Dendritic cell treated with granulocyte-macrophage colony-stimulating factor and Interleukin-4, amounts not matched to agents 40 ng/mL and 50 ng/mL, for 4 days (primary cell): Measurements from ENCODE around the gene CSRNP3.

Experiments used
- H3K27ac Mint-ChIP-seq: one replicate; pipeline ENCODE4 v1.8.0; 2022; ENCODE audit warnings: mild to moderate bottlenecking, mixed read lengths
- H3K27me3 Mint-ChIP-seq: one replicate; pipeline ENCODE4 v1.8.0; 2022; ENCODE audit warnings: mild to moderate bottlenecking, mixed read lengths
- H3K36me3 Mint-ChIP-seq: one replicate; pipeline ENCODE4 v1.8.0; 2022; ENCODE audit warnings: low read depth, mixed read lengths
- H3K4me1 Mint-ChIP-seq: one replicate; pipeline ENCODE4 v1.8.0; 2022; ENCODE audit warnings: low read depth, mixed read lengths
- H3K4me3 Mint-ChIP-seq: one replicate; pipeline ENCODE4 v1.8.0; 2022; ENCODE audit warnings: mild to moderate bottlenecking, moderate library complexity, mixed read lengths
- H3K9me3 Mint-ChIP-seq: one replicate; pipeline ENCODE4 v1.8.0; 2022; ENCODE audit warnings: mixed read lengths
- intact Hi-C: fragments of 100-400 bp; cut with micrococcal nuclease; formaldehyde crosslinking; loops from one replicate; pipeline ENCODE4 v1.15.0; 2022

CSRNP3 gene

GRCh38 chr2:165601065-165601830 is 131.8 kb downstream of the CSRNP3 start:
- H3K4me1 Mint-ChIP-seq: no peaks in the 10 kb centered on the region
- no peaks in the 10 kb centered on the region for H3K9me3 Mint-ChIP-seq
- intact Hi-C loops: no loop called here
- H3K36me3 Mint-ChIP-seq: no peaks in the 10 kb centered on the region
- no peak overlapping the region for H3K4me3 Mint-ChIP-seq
- H3K27me3 Mint-ChIP-seq: no peaks in the 10 kb centered on the region
- H3K27ac Mint-ChIP-seq: no peak overlapping the region

GRCh38 chr2:165601928-165602521 is 132.5 kb downstream of the CSRNP3 start:
- Mint-ChIP-seq H3K27ac (no peak overlapping the region), H3K36me3 (no peaks in the 10 kb centered on the region), H3K4me3 (no peak overlapping the region), H3K4me1 (no peaks in the 10 kb centered on the region), H3K9me3 (no peaks in the 10 kb centered on the region), H3K27me3 (no peaks in the 10 kb centered on the region)
- intact Hi-C loops: no loop called here

GRCh38 chr2:165609672-165610071 is 140.2 kb downstream of the CSRNP3 start:
- Mint-ChIP-seq H3K4me1 (no peaks in the 10 kb centered on the region), H3K27me3 (no peaks in the 10 kb centered on the region), H3K4me3 (no peak overlapping the region), H3K36me3 (no peaks in the 10 kb centered on the region), H3K9me3 (no peaks in the 10 kb centered on the region), H3K27ac (no peak overlapping the region)
- intact Hi-C loops: no loop called here

- Mint-ChIP-seq H3K27ac (no peak overlapping the region), H3K4me3 (no peak overlapping the region), H3K4me1 (no peaks in the 10 kb centered on the region), H3K27me3 (no peaks in the 10 kb centered on the region), H3K9me3 (no peaks in the 10 kb centered on the region), H3K36me3 (no peaks in the 10 kb centered on the region)
- intact Hi-C loops: no loop called here
Measured at GRCh38 chr2:165610591-165611029, 141.1 kb downstream of the CSRNP3 start.

GRCh38 chr2:165617741-165618481 is 148.4 kb downstream of the CSRNP3 start:
- Mint-ChIP-seq H3K9me3 (peaks cover 9% of the 10 kb centered on the region), H3K27me3 (no peaks in the 10 kb centered on the region), H3K4me3 (no peak overlapping the region), H3K36me3 (no peaks in the 10 kb centered on the region), H3K4me1 (no peaks in the 10 kb centered on the region), H3K27ac (no peak overlapping the region)
- intact Hi-C loops: no loop called here

- Mint-ChIP-seq H3K9me3 (peaks cover 9% of the 10 kb centered on the region), H3K36me3 (no peaks in the 10 kb centered on the region), H3K27me3 (no peaks in the 10 kb centered on the region), H3K4me1 (no peaks in the 10 kb centered on the region), H3K27ac (no peak overlapping the region), H3K4me3 (no peak overlapping the region)
- intact Hi-C loops: no loop called here
Measured at GRCh38 chr2:165618806-165619205, 149.3 kb downstream of the CSRNP3 start.

- H3K27me3 Mint-ChIP-seq: no peaks in the 10 kb centered on the region
- no peaks in the 10 kb centered on the region for H3K4me1 Mint-ChIP-seq
- intact Hi-C loops: no loop called here
- no peak overlapping the region for H3K4me3 Mint-ChIP-seq
- H3K9me3 Mint-ChIP-seq: peaks cover 9% of the 10 kb centered on the region
- H3K27ac Mint-ChIP-seq: no peak overlapping the region
- no peaks in the 10 kb centered on the region for H3K36me3 Mint-ChIP-seq
Measured at GRCh38 chr2:165621086-165621560, 151.6 kb downstream of the CSRNP3 start.

GRCh38 chr2:165623161-165623560 is 153.7 kb downstream of the CSRNP3 start:
- Mint-ChIP-seq H3K36me3 (no peaks in the 10 kb centered on the region), H3K4me1 (no peaks in the 10 kb centered on the region), H3K9me3 (no peaks in the 10 kb centered on the region), H3K4me3 (no peak overlapping the region), H3K27me3 (no peaks in the 10 kb centered on the region), H3K27ac (no peak overlapping the region)
- intact Hi-C loops: no loop called here

- Mint-ChIP-seq H3K27ac (no peak overlapping the region), H3K4me1 (no peaks in the 10 kb centered on the region), H3K36me3 (no peaks in the 10 kb centered on the region), H3K4me3 (no peak overlapping the region), H3K9me3 (no peaks in the 10 kb centered on the region), H3K27me3 (no peaks in the 10 kb centered on the region)
- intact Hi-C loops: no loop called here
Measured at GRCh38 chr2:165623783-165624469, 154.4 kb downstream of the CSRNP3 start.

GRCh38 chr2:165624470-165624800 is 154.9 kb downstream of the CSRNP3 start:
- no peaks in the 10 kb centered on the region for H3K4me1 Mint-ChIP-seq
- no peak overlapping the region for H3K4me3 Mint-ChIP-seq
- H3K27me3 Mint-ChIP-seq: no peaks in the 10 kb centered on the region
- no peaks in the 10 kb centered on the region for H3K36me3 Mint-ChIP-seq
- H3K9me3 Mint-ChIP-seq: no peaks in the 10 kb centered on the region
- intact Hi-C loops: no loop called here
- H3K27ac Mint-ChIP-seq: no peak overlapping the region

GRCh38 chr2:165627470-165627869 is 158.0 kb downstream of the CSRNP3 start:
- Mint-ChIP-seq H3K36me3 (no peaks in the 10 kb centered on the region), H3K9me3 (no peaks in the 10 kb centered on the region), H3K4me1 (no peaks in the 10 kb centered on the region), H3K27me3 (no peaks in the 10 kb centered on the region), H3K27ac (no peak overlapping the region), H3K4me3 (no peak overlapping the region)
- intact Hi-C loops: no loop called here

GRCh38 chr2:165629776-165630175 is 160.3 kb downstream of the CSRNP3 start:
- Mint-ChIP-seq H3K27me3 (no peaks in the 10 kb centered on the region), H3K4me3 (no peak overlapping the region), H3K9me3 (no peaks in the 10 kb centered on the region), H3K27ac (no peak overlapping the region), H3K36me3 (no peaks in the 10 kb centered on the region), H3K4me1 (no peaks in the 10 kb centered on the region)
- intact Hi-C loops: no loop called here

GRCh38 chr2:165630236-165630635 is 160.7 kb downstream of the CSRNP3 start:
- Mint-ChIP-seq H3K4me3 (no peak overlapping the region), H3K27me3 (no peaks in the 10 kb centered on the region), H3K27ac (no peak overlapping the region), H3K4me1 (no peaks in the 10 kb centered on the region), H3K36me3 (no peaks in the 10 kb centered on the region), H3K9me3 (no peaks in the 10 kb centered on the region)
- intact Hi-C loops: no loop called here

GRCh38 chr2:165631089-165631488 is 161.6 kb downstream of the CSRNP3 start:
- Mint-ChIP-seq H3K4me1 (no peaks in the 10 kb centered on the region), H3K4me3 (no peak overlapping the region), H3K27me3 (no peaks in the 10 kb centered on the region), H3K27ac (no peak overlapping the region), H3K9me3 (no peaks in the 10 kb centered on the region), H3K36me3 (no peaks in the 10 kb centered on the region)
- intact Hi-C loops: no loop called here
